ENCODE data around the gene CMTM8. TPM values are rescaled to one million over a fixed set of nuclear protein-coding genes. Genes with fewer than 3 reads are reported as not detected.

The CMTM8 gene
- total RNA-seq, 4 donors from 2014 or later = 4.4 to 39.2 (median 7.4) TPM

DNA sequence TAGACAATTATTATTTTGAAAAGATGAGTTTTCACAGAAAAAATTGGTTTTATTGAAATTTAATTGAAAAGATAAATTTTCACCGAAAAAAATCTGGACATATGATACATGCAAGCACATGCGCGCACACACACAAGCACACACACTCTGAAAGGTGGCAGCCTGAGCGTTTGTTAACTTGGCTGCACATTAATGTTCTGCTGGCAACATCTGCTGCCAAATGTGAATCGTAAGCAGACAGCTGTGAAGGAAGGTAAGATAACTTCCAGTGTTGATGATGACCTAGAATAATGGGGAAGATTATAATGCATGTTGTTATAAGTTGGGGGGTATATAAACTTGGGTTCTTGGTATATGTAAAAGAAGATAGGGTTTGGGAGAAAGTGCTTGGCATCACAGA is 134.8 kb downstream of the CMTM8 start:
- no peak overlapping the region for H3K27ac ChIP-seq
- no peaks in the 10 kb centered on the region for H3K4me1 ChIP-seq
- H3K27me3 ChIP-seq = no peaks in the 10 kb centered on the region
- intact Hi-C loops (cut with DNase I; ENCODE audit: low total_unique reads) = no loop called here
- WGBS, 2 donors (ENCODE audit: low coverage in 1 of 2) = 78 to 86% methylated on average over 5 of the region's 5 CpGs
- H3K4me3 ChIP-seq = no peak overlapping the region
- TF ChIP-seq EP300 (IDR thresholded peaks at IDR 0.05; ENCODE audit: low read depth) = no peak
- TF ChIP-seq POLR2A (IDR thresholded peaks at IDR 0.05) = no peak
- TF ChIP-seq, protein P1, sequence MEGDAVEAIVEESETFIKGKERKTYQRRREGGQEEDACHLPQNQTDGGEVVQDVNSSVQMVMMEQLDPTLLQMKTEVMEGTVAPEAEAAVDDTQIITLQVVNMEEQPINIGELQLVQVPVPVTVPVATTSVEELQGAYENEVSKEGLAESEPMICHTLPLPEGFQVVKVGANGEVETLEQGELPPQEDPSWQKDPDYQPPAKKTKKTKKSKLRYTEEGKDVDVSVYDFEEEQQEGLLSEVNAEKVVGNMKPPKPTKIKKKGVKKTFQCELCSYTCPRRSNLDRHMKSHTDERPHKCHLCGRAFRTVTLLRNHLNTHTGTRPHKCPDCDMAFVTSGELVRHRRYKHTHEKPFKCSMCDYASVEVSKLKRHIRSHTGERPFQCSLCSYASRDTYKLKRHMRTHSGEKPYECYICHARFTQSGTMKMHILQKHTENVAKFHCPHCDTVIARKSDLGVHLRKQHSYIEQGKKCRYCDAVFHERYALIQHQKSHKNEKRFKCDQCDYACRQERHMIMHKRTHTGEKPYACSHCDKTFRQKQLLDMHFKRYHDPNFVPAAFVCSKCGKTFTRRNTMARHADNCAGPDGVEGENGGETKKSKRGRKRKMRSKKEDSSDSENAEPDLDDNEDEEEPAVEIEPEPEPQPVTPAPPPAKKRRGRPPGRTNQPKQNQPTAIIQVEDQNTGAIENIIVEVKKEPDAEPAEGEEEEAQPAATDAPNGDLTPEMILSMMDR (IDR thresholded peaks at IDR 0.05) = no peak
- no peak for TF ChIP-seq POLR2AphosphoS5 (IDR thresholded peaks at IDR 0.05)
- DNase-seq = no peak
- in situ Hi-C loops (cut with MboI; ENCODE audit: low pct_ligation_motif_present in 1 of 4, low pct_unique_long_range_greater_than_20kb in 1 of 4, low sequenced_read_pairs in 3 of 4) = loop anchor here in 2 of 4 donors (10.0 to 25.0 kb wide), 2 partner anchors 102 to 289 kb away; no protein-coding TSS in a partner anchor
- H3K36me3 ChIP-seq = no peaks in the 10 kb centered on the region
- no peaks in the 10 kb centered on the region for H3K9me3 ChIP-seq

GRCh38 chr3:32373844-32374243 is 135.4 kb downstream of the CMTM8 start:
- 81 to 96% methylated on average over 5 of the region's 5 CpGs for WGBS, 2 donors (ENCODE audit: low coverage in 1 of 2)

DNA sequence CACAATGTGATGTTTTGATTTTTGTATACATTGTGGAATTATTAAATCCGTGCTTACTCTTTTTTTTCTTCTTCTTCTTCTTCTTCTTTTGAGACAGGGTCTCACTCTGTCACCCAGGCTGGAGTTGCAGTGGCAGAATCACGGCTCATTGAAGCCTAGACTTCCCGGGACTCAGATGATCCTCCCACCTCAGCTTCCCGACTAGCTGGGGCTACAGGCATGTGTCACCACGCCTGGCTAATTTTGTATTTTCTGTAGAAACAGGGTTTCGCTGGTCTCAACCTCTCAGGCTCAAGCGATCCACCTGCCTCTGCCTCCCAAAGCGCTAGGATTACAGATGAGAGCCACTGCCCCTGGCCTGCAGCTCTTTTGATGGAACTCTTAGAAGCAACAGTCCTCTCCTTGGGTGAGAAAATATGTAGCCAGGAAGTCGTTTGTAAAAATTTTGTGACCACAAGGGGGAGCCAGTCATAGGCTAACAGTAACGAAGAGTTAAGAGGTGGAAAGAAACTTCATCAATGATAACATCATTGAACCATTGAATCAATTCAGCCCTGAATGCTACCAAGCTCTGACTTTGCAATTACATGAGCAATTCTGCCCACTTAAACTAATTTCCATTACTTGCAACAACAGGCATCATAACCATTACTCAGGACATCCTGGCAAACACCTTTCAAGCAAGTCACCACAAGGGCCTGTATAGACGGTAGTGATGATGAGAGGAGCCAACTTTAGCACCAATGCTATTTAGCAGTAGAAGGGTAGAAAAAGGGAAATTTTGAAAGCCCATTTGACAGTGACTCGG is 136.5 kb downstream of the CMTM8 start:
- in situ Hi-C loops (cut with MboI; ENCODE audit: low pct_ligation_motif_present in 1 of 4, low pct_unique_long_range_greater_than_20kb in 1 of 4, low sequenced_read_pairs in 3 of 4) (loop anchor here in 2 of 4 donors (10.0 to 25.0 kb wide), 2 partner anchors 100 to 287 kb away; no protein-coding TSS in a partner anchor), intact Hi-C loops (cut with DNase I; ENCODE audit: low total_unique reads) (loop anchor here (2.0 kb wide), 1 partner anchor 94 kb away; no protein-coding TSS in a partner anchor)
- 58 to 64% methylated on average over 9 to 12 of the region's 12 CpGs for WGBS, 2 donors (ENCODE audit: low coverage in 1 of 2)

More at GRCh38 chr3:32373844-32374243, 135.4 kb downstream of the CMTM8 start:
- no peak for DNase-seq
- Histone ChIP-seq H3K9me3 (no peaks in the 10 kb centered on the region), H3K4me3 (no peak overlapping the region), H3K4me1 (no peaks in the 10 kb centered on the region), H3K27ac (no peak overlapping the region), H3K27me3 (no peaks in the 10 kb centered on the region), H3K36me3 (no peaks in the 10 kb centered on the region)
- TF ChIP-seq, protein P1 (IDR thresholded peaks at IDR 0.05) = no peak
- no peak for TF ChIP-seq POLR2AphosphoS5 (IDR thresholded peaks at IDR 0.05)
- TF ChIP-seq POLR2A (IDR thresholded peaks at IDR 0.05) = no peak
- no peak for TF ChIP-seq EP300 (IDR thresholded peaks at IDR 0.05; ENCODE audit: low read depth)
- intact Hi-C loops (cut with DNase I; ENCODE audit: low total_unique reads) = loop anchor here (2.0 kb wide), 1 partner anchor 95 kb away; no protein-coding TSS in a partner anchor
- in situ Hi-C loops (cut with MboI; ENCODE audit: low pct_ligation_motif_present in 1 of 4, low pct_unique_long_range_greater_than_20kb in 1 of 4, low sequenced_read_pairs in 3 of 4) = loop anchor here in 2 of 4 donors (10.0 to 25.0 kb wide), 2 partner anchors 101 to 288 kb away; no protein-coding TSS in a partner anchor

GRCh38 chr3:32375596-32375930 is 137.1 kb downstream of the CMTM8 start:
- TF ChIP-seq POLR2AphosphoS5 (IDR thresholded peaks at IDR 0.05) = no peak
- no peak for TF ChIP-seq POLR2A (IDR thresholded peaks at IDR 0.05)
- no peak for TF ChIP-seq EP300 (IDR thresholded peaks at IDR 0.05; ENCODE audit: low read depth)
- TF ChIP-seq, protein P1 (IDR thresholded peaks at IDR 0.05) = no peak
- Histone ChIP-seq H3K4me3 (no peak overlapping the region), H3K36me3 (no peaks in the 10 kb centered on the region), H3K4me1 (no peaks in the 10 kb centered on the region), H3K27ac (no peak overlapping the region), H3K9me3 (no peaks in the 10 kb centered on the region), H3K27me3 (no peaks in the 10 kb centered on the region)
- 41 to 61% methylated on average over 5 of the region's 5 CpGs for WGBS, 2 donors (ENCODE audit: low coverage in 1 of 2)
- no peak for DNase-seq
- in situ Hi-C loops (cut with MboI; ENCODE audit: low pct_ligation_motif_present in 1 of 4, low pct_unique_long_range_greater_than_20kb in 1 of 4, low sequenced_read_pairs in 3 of 4) (loop anchor here in 1 of 4 donors (10.0 kb wide), 1 partner anchor 99 kb away; no protein-coding TSS in a partner anchor), intact Hi-C loops (cut with DNase I; ENCODE audit: low total_unique reads) (loop anchor here (2.0 kb wide), 1 partner anchor 93 kb away; no protein-coding TSS in a partner anchor)

More for the DNA sequence above, 136.5 kb downstream of the CMTM8 start:
- TF ChIP-seq EP300 (IDR thresholded peaks at IDR 0.05; ENCODE audit: low read depth) = no peak
- TF ChIP-seq, protein P1 (IDR thresholded peaks at IDR 0.05) = peak; percentile 68 to 76 (median 71)
- Histone ChIP-seq H3K4me3 (no peak overlapping the region), H3K9me3 (no peaks in the 10 kb centered on the region), H3K36me3 (no peaks in the 10 kb centered on the region), H3K27me3 (no peaks in the 10 kb centered on the region), H3K27ac (no peak overlapping the region), H3K4me1 (no peaks in the 10 kb centered on the region)
- peak; percentile 63 for DNase-seq
